GM18861 (cell line): ENCODE measurements around the gene DST.
A peak's percentile ranks its signal among the peaks of the same experiment; 100 is the strongest.

Experiments
- ATAC-seq: cut with Tn5 transposase; IDR thresholded peaks from one replicate; pipeline ENCODE4 v1.9.1; 2021; ENCODE audit not compliant: unreplicated experiment

The DST gene

DNA sequence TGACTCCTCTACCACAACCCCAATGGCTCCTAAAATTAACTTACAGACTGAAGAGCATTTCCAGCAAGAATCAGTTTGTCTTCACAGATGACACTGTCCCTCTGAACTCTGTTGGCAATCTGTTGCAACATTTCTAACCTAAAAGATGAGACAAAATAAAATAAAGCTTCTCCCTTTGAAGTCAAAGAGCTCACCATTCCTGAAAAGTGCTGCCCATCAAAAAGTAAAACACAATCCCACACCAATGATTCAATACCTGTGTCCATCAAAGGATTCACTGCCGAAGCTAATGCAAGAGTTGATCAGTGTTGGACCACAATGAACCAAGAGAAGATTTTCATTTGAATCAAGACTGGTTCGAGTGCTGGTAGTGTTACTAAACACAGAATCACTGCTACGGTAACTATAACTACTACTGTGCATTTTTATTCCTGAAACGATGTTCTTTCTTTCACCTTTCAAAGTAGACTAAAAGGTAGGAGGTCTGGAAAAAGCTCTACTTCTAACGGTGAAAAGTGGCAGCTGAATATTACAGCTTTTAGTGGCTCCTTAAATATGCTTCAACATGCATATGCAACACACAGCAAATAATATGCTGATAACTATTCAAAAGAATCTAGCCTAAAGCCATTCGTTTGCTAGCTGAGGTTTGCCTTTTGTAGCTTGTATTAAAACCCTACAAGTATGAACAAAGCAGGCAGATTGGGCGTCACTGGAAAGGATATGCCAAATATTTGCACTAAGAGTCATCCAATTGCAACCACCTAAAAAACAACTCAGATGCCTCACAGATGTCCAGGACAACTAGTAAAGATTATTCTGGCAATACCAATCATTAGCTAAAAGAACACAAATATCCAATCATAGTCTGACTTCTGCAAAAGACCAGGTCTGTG lies at the start of gene DST:
Gene DST, minus strand, starts transcription at position 524 of the 896 bp plus-strand sequence.
- ATAC-seq = no peak

DNA sequence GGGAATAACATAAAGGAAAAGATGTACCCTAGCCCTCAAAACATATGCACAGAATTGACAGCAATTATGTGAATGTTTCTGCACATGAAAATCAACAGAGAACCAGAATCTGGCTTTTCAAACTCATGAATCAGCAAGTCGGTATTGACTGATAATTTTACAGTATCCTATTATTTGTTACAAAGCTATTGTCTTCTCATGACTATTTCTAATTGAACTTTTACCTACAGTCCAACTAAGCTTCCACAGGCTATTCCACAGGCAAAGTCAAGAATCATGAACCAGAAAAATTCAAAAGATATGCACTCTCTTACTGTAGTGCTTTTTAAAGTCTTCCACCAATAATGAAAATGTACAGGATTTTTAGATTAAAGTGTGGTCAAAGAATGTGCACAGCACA lies 49.1 kb upstream of the DST start:
- ATAC-seq = no peak

DNA sequence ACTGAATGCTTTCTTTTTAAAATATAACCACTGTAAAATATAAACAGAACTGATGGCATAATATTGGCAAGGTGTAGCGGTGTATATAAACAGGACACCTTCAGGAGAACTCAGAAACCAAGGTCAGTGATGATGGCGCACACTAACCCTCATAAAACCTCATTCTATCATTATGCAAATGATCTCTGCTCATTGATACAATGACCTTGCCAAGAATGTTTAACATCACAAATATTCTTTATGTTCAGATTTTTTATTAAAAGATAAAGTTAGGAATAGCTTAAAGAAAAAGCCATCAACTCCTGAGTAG lies 48.6 kb upstream of the DST start:
- ATAC-seq = no peak

DNA sequence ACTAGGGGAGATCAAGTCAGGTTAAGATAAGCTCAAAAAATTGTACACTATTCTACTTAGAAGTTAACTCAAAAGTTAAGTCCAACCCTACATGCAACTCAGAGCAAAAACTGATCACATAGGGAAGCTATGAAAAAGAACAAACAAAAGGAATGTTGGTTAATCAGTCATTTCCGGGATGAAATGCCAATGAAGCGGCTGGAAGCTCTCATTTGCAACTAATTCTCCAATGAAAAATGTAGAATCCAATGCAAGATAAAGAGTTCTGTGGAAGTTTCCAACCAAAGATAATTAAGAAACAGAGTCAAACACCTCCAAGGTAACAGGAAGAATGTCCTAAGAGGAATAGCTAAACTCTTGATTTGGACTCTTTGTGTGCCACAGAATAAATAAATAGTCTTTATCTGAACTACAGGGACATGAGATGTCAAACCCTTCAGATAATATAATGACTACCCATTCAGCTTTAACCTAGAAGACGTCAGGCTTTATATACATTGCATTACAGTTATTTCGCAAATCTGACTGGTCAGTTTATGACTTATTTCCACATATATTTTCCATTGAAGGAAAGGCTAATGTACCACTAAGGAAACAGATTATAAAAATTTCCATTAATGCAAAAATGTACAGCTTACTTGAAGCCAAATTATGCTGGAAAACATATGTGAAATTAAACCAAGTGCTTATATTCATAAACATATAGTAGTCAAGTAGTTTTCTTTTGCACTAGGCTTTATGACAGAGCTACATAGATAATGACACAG lies 48.0 kb upstream of the DST start:
- ATAC-seq = no peak

DNA sequence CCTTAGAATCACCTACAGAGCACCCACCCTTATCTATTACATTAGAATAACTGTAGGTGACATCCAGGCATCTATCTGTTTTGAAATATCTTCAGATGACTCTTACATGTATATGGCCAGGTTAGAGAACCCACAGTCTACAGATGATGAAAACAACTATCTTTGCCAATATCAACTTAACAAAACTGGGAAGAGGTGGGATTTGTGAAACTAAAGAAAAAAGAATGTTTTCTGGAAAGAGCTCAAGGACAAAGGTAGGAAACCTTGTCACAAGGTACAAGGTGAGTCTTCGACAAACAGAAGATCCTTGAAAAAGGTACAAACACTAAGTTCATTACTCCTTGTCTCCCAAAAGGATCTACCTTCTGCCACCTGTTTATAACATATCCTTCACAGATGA lies 47.0 kb upstream of the DST start:
- no peak for ATAC-seq

DNA sequence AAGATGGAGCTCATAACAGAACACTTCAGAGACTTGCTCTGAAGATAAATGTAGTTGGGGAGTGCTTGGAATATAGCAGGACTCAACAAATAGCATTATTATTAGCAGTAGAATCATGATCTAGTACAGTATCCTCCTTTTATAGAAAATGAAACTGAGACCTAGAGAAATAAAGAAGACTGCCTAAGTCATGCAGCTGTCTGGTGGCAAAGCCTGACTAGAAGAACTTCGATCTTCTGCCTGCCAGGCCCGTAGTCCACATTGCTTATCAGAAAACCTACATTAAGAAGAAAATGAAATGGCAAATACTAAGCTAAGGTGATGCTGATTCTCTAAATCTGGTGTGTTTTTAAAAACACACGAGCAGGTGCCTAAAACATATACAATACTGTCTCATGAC lies 46.4 kb upstream of the DST start:
- peak; percentile 52 for ATAC-seq

DNA sequence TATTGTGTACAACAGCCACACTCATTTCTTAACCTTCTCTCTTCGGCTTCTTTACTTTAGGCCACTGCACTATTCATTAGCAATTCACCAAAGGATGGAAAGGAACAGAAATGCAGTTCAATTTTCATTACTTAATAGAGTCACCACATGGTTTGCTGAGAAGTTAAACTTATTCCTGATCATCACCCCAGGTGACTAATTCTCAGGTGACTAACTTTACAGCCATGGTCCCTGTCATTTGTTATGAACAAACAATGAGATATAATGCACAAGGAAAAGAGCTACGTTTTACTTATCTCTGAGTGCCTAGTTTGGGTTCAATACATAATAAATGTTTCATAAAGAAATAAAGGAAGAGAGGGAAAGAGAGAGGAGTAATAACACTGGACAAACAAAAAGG lies 45.8 kb upstream of the DST start:
- no peak for ATAC-seq

DNA sequence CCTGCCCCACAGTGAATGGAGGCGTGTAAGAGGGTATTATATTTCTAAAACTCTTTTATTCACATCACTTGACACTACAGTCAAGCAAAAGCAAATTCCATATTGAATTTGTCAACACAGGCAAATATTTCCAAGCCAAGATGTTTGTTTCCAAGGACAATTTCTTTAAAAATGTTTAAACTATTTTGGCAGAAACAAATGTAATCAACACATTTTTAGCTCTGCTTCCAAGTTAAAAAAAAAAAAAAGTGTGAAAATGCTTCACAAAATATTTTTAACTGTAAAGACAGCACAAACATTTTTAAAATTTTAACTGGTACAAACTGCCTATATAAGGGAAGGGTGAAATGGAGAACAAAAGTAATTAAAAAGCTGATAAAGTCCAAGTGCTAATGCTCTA lies 44.9 kb upstream of the DST start:
- no peak for ATAC-seq

DNA sequence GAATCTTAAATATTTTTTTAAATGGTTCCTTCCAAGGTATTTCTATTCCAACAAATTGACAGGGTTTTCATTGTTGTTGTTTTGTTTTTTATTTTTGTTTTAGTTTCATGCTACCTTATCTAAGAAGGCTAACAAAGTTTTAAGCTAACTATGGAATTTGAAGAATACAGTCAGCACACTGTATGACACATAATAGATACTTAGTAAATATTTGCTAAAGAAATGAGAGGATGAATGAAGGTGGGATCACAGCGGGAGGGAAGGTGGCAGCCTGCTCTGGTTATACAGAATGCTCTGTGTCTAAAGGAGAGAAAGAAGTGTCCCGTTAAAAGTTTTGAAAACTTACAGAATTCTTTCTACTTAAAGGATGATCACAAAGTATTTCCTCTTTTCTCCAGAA lies 43.7 kb upstream of the DST start:
- no peak for ATAC-seq

DNA sequence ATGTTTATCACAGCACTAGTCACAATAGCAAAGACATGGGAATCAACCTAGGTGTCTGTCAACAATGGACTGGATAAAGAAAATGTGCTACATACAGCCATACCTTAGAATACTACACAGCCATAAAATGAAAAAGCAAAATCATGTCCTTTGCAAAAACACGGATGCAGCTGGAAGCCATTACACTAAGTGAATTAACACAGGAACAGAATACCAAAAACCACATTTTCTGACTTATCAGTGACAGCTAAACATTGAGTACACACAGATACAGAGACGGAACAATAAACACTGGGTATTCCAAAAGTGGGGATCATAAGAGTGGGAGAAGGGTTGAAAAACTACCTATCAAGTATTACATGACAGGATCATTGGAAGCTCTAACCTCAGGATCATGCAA lies 43.3 kb upstream of the DST start:
- ATAC-seq = no peak

DNA sequence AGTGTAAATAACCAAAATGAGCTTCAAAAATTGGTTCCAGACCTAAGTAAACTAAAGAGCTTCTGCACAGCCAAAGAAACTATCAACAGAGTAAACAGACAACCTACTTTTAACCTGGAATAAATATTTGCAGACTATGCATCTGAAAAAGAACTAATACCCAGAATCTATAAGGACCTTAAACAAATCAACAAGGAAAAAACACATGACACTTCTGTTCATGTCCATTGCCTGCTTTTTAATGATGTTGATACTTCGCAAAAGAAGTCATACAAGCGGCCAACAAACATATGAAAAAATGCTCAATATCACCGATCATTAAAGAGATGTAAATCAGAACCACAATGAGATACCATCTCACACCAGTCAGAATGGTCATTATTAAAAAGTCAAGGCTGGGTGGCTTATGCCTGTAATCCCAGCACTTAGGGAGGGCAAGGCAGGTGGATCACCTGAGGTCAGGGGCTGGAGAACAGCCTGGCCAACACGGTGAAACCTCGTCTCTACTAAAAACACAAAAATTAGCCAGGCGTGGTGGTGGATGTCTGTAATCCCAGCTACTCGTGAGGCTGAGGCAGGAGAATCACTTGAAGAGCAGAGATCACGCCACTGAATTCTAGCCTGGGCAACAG lies 42.5 kb upstream of the DST start:
- no peak for ATAC-seq

DNA sequence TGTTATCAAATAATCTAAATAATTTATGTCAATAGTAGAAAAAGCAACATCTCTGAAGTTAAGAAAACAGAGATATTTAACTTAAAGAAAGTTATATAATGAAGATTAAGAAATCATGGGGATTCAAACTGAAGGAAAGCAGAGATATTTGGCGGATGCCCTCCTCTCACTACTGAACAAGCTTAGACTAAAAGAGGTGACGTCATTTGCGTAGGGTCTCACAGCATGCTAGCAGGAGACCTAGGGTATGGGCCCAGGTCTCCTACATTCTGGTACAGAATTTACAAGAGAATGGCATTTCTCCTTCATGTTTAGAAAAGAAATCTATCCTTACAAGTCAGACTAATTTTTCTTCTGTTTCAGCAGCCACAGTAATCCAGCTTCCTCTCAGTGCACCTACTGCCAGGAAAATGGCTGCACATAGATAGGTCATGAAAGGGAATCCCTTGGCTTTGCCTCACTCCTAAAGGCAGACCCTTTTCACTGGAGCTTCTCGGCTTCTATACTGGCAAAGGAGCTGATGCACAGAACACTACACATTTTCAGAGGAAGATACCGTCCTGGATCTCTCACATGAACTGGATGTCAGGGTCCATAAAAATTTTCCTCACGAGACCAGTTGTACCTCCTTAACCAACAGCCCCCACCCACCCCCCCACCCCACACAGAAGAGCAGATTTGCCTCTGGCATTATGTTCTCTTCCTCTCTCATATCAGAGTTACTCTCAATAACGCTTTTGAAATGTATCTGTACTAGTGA lies 41.8 kb upstream of the DST start:
- no peak for ATAC-seq

DNA sequence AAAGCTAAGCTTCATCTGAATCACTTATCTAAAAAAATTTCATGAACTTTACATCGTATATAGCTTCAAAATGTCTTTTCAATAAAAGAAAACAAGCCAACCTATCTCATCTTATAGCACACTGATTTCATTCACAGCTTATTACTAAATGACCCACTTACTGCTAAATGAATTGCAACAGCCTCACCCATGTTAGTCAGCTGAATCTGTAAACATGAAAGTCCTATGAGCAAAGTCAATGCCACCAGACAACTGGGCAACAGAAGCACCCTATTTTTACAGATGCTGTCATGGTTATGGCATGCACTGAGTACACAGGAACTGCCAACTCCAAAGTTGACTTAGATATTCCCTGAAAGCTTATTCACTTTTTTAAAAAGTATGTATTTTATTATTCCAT lies 41.2 kb upstream of the DST start:
- ATAC-seq = no peak

DNA sequence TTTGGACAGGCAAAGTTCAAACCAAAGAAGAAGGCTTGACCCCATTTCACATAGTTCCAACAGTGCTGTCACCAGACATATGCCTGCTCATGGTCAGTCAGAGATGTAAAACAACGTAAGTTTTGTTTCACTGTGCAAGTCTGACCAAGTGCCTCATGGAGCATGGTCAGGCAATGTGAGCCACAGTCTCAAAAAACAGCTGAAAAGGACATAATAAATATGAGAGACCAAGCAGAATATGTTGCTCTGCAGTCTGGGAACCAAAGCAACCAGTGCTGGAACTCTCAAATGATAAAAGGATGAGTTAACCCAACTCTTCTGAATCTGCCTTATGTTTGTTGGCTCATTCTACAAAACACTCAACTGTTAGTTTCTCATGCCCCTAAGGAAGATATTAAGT lies 39.9 kb upstream of the DST start:
- no peak for ATAC-seq

DNA sequence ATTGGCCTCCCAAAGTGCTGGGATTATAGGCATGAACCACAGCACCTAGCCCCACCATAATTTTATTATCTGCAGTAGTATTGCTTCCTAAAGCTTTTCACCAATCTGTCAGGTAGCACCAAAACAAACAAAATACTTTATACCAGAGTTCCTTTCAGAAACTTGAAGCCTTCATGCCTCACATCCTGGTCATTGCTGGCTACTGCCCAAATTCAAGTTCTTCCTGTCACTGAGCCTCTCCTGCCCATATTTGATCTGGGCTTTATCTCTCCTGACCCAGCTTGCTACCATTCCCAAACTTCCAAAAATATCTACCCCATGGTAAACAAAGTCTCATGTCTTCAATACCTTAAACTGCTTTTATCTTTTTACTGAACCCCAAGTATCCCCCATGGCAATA lies 34.9 kb upstream of the DST start:
- no peak for ATAC-seq

DNA sequence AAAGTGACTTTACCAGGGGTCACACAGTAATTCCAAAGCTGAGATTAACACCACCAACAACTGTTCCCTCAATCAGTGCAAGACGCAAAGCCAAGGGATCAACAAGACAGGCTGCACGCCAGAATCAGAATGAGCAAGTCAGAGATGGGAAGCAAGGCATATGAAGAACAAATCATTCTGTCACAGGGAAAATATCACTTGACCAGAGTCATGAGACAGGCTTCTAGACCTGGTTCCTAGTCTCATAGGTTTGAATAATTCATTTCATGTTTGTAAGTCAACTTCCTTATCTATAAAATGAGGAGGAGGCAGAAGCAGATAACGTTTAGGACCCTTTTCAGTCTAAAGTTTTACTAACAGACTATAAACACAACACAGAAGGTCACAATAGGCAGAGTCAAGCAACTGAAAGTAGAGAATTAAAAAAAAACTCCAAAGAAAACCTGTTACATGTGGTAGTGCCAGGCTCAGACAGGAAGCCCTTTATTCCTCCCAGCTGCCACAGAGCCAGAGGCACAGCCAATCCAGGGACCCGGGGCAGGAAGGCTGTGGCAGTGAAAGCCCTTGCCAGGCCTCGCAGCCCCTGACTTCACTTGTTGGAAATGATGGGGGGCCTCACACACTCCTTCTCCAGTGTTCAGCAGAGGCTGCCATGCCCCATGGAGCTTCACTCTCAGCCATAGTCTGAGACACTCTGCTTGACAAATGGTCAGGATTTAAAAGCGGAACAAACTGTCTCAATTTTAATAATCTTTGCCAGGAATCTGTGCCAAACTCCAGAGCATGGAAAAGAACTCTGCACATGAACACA lies 29.2 kb upstream of the DST start:
- no peak for ATAC-seq

DNA sequence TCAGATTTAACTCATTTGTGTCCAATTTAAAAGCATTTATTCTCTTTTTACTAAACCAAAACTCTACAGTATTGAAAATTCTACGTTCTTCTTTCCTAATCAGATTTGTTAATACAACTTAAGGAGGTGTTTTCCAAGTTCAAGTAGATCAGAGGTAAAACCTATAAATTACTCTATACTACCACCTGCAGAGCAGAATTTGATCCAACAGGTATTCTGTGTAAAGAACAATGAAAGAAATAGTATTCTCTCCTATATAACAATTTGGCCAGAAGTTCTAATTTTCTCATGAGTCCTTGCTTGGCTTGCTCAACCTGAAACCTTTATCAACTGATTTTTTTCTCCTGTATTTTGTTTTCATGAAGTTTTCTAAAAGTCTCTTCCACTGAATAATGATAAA lies 28.5 kb upstream of the DST start:
- ATAC-seq = no peak

DNA sequence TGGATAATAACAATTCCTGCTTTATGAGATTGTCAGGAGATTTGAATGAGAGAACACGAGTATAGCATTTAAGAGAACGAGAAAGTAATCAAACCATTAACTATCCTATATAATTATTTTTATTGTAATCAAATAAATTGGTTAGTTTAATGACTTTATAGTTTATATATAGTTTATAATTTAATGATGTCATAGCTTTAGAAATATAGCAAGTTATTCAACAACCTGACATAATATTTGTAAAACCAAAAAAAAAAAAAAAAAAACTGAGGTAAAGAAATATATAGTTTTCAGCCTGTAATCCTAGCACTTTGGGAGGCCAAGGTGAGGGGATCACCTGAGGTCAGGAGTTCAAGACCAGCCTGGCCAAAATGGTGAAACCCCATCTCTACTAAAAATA lies 26.4 kb upstream of the DST start:
- ATAC-seq = no peak

DNA sequence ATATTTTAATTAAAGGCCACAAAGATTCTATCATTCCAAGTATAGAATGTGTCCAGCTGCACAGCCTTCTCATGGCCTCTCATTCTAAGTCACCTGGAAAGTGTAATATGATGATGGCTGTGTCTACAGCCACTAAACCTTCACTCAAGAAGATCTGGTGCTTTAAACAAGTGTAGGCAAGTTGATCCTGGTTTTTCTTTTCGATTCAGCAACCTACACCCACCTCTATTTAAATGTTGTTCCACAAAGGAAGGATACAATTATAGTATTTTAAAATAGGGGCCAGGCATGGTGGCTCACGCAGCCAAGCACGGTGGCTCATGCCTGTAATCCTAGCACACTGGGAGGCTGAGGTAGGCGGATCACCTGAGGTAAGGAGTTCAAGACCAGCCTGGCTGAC lies 25.5 kb upstream of the DST start:
- ATAC-seq = no peak

DNA sequence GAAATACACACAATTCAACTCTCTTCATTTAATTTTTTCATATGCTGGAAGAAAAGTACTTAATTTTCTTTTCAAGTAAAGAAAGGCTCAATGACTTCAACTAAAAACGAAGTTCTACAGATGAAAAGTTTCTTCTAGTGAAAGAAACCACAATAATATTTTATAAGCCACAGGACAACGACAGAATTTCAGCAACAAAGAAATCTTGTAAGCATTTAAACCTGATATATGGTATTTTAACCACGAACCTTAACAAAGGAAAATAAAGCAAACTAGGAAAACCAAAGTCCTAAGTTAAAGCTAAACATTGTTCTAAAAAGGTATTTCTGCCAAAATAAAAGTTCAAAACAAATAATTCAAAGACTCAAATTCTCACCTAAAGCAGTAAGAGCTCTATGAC lies 24.6 kb upstream of the DST start:
- no peak for ATAC-seq

DNA sequence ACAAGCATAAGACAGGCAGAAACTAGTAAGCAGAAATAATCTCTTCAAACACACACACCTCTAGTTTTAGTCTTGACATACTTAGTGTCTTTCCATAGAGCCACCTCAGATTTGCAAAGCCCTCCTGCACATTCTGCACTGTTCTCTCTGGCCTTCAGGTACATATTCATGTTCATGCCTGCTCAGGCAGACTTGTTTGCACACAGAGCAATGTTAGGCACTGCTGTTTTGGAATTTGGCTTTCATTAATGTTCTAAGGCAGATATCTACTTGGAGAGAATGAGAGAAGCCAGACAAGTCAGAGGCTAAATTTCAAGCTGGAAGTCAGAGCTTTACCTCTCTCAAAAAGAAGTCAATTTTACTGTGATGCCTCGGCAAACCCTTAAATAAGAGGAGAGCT lies 21.3 kb upstream of the DST start:
- no peak for ATAC-seq
